ENCODE measurements around the gene MGAT5B.
"Not testable (repeated sequence)": the region's sequence is repeated elsewhere in the genome, so short reads cannot be mapped to it uniquely, and the experiment has no call there.

MGAT5B gene

DNA sequence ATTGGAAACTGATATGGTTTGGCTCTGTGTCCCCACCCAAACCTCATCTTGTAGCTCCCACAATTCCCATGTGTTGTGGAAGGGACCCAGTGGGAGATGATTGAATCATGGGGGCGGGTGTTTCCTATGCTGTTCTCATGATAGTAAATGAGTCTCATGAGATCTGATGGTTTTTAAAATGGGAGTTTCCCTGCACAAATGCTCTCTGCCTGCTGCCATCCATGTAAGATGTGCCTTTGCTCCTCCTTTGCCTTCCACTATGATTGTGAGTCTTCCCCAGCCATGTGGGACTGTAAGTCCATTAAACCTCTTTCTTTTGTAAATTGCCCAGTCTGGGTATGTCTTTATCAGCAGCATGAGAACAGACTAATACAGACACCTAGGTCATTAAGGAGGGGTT lies 109.8 kb downstream of the MGAT5B start:
- DNase-seq (ENCODE audit: low read depth in 2 of 2) = not testable (repeated sequence)

- no peak for DNase-seq (ENCODE audit: low read depth in 2 of 2)
These were observed 113.5 kb downstream of the MGAT5B start for GRCh38 chr17:76981545-76982295.

DNA sequence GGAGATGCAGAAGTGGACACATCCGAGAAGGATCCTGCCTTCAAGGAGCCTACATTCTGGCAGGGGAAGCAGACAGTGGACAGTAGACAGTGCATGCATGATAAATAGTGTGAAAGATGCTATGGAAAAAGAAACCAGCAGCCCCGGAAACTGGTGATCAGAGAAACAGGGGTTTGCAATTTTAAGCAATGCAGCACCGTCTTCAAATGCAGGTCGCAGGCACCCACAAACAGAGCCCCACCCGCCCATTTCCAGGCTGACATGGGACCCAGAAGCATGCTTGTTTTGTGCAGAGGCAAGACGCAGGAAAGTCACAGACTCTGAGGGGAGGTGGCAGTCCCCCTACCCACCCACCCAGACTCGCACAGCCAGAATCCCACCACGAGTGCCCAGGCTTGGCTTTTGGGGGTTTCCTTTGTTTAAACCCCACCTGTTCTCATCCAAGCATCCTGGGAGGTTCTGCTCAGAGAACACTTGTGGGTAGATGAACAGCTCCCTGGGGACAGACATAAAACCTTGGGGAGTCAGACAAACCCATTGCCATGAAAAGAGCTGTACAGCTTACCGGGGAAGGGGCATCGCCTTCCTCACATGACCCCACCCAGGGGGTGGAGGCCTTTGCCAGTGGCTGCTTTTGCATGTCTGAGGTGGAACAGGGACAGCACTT lies 114.3 kb downstream of the MGAT5B start:
- no peak for DNase-seq (ENCODE audit: low read depth in 2 of 2)

- DNase-seq (ENCODE audit: low read depth in 2 of 2) = no peak
These were observed 115.0 kb downstream of the MGAT5B start for GRCh38 chr17:76983075-76983775.

DNA sequence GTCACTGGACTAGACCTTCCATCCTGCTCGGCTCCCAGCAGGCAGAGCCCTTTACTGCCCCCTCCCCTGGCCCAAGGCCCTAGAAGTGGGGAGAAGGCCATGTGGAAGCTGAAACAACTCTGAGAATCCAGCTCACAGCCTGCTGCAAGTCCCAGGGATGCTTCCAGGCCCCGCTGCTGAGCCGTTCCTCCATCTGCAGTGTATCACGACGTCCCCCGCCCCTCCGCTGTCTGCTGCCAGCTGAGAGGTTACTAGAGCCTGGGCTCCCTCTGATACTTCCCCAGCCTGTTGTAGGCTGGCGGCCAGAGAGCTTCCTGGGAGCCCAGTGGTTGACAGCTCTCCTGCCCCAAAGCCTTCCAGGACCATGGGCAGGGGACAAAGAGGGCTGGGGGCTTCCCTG lies 118.2 kb downstream of the MGAT5B start:
- DNase-seq (ENCODE audit: low read depth in 2 of 2) = no peak

GRCh38 chr17:76987486-76988093 lies 119.4 kb downstream of the MGAT5B start:
- DNase-seq (ENCODE audit: low read depth in 2 of 2) = no peak

- DNase-seq (ENCODE audit: low read depth in 2 of 2) = no peak
These were observed 120.6 kb downstream of the MGAT5B start for GRCh38 chr17:76988796-76989195.

DNA sequence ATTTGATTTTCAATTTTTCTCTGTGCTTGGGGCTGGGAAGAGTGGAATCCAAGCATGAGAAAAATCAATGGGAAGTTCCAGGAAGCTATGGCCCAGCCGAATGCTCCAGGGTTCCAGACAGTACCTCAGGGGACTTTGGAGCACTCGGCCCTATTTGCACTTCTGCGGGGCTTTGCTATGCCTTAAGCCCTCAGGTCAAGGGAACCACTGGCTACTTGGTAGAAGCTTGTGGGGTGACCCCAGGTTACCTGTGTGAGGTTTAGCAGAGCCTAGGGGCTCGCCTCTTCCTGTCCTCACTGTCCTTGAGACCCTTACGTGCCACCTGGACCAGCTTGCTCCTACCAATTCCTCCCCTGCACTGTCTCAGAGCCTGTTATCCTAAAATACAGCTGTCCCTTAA lies 121.3 kb downstream of the MGAT5B start:
- DNase-seq (ENCODE audit: low read depth in 2 of 2) = no peak

DNA sequence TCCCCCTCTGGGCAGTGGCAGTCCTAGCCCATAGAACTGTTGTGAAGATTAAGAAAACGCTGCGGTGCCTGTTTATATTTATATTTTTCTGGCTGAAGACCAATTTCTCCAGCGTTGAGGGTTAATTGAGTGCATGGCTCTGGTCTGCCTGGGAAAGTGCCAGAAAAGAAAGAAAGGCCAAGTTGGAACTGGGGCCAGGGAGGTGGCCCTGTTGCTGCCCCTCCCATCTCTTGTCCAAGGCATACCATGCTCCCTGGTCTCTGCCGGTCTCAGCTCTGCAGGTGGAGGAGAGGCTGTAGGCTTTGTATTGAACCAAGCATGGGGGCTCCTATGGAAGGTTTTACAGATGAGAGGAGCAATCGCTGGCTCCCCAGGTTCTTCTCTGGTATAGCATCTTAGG lies 124.7 kb downstream of the MGAT5B start:
- no peak for DNase-seq (ENCODE audit: low read depth in 2 of 2)

GRCh38 chr17:76993651-76994050 lies 125.4 kb downstream of the MGAT5B start:
- DNase-seq (ENCODE audit: low read depth in 2 of 2) = no peak

DNA sequence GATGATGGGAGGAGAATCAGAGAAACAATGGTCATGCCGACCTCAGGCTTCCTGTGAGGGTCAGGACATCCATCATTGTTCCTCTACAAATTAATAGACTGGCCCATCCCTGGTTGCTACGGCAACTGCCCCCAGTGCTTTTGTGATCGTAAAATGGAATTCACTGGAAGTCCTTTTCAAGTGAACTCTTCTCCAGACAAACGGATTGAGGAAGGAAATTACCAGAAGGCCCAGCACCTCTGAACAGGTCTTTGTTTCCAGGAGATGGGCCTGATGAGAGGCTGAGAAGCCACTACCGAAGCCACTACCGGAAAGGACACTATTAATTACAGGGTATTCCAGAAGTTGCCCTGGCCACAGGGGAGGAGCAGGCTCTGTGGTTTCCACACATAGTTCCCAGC lies 126.0 kb downstream of the MGAT5B start:
- no peak for DNase-seq (ENCODE audit: low read depth in 2 of 2)

DNA sequence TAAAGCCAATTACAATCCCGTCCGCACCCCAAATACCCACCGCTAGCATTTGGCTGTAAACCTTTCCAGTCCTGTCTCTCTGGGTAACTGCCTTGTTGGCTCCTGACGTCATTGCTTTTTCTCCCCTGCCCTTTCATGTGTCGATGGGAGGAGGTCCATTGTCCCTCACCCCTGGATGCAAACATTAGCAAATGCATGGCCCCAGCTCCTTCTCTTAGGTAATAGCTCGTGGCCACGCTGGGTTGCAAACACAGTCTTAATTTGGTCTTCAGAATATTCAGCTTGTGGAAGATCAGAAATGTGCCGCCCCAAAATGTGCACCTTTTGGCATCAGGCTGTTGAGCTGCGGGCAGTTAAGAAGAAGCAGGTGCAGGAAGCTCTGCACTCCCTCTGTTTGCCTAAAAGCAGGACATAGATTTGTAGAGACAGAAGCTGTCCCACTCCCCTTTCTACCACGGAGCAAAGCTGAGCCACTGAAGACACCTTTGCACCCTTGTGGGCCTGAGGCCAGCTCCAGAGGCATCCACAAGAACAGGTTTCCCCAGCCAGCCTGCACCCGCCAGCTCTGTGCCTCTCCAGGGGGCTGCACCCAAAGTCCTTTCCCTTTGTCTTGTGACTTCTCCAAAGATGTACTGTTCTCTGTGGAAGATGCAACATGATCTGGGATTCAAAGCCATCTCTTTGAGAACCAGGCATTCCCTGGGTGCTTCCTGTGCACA lies 127.3 kb downstream of the MGAT5B start:
- no peak for DNase-seq (ENCODE audit: low read depth in 2 of 2)

- DNase-seq (ENCODE audit: low read depth in 2 of 2) = no peak
These were observed 128.8 kb downstream of the MGAT5B start for GRCh38 chr17:76996741-76997694.

GRCh38 chr17:76997981-76998531 lies 129.9 kb downstream of the MGAT5B start:
- peak; percentile 12 for DNase-seq (ENCODE audit: low read depth in 2 of 2)

DNA sequence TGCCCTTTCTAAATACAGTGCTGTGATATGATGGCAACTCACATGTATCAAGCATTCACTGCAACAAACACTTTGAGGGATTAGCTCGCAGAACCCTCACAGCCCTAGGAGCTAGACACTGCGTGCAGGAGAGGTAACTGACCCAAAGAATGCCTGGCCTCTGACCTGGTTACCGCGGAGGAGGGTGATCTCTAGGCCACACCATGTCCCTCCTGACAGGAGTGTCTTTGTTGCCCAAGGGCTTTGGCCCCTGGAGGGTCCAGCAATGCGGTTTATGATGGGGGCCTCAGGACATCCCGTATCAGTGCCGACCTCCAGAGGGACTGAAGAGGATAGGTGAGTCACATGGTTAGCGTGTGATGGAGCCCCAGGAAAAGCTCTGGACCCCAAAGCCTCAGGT lies 130.6 kb downstream of the MGAT5B start:
- no peak for DNase-seq (ENCODE audit: low read depth in 2 of 2)
